ENCODE measurements around the gene ABHD12B.

DNA sequence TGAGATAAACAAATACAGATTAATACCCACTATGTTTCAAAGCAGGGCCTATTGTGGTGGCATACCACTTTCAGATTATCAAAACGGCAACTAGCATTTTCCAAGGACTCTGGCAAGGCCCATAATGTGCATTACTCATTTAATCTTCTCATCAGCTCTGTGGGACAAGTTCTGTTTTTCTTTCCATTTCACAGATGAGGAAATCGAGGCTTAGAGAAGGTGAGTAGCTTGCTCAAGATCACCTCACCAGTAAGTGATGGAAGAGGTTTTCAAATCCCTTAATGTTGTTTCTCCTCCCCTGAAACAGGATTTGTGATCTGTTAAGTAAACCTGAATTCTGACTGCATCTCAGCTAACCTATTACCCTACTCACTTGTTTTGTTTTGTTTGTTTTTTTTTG lies 76.4 kb downstream of the ABHD12B start:
- TF ChIP-seq, protein P1, sequence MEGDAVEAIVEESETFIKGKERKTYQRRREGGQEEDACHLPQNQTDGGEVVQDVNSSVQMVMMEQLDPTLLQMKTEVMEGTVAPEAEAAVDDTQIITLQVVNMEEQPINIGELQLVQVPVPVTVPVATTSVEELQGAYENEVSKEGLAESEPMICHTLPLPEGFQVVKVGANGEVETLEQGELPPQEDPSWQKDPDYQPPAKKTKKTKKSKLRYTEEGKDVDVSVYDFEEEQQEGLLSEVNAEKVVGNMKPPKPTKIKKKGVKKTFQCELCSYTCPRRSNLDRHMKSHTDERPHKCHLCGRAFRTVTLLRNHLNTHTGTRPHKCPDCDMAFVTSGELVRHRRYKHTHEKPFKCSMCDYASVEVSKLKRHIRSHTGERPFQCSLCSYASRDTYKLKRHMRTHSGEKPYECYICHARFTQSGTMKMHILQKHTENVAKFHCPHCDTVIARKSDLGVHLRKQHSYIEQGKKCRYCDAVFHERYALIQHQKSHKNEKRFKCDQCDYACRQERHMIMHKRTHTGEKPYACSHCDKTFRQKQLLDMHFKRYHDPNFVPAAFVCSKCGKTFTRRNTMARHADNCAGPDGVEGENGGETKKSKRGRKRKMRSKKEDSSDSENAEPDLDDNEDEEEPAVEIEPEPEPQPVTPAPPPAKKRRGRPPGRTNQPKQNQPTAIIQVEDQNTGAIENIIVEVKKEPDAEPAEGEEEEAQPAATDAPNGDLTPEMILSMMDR (conservative IDR thresholded peaks at IDR 0.05; ENCODE audit: low read depth, low read length): no peak
- TF ChIP-seq EZH2 (IDR thresholded peaks at IDR 0.05; ENCODE audit: borderline replicate concordance, low read depth, low read length, poor library complexity, severe bottlenecking): no peak

Data from A673 (cell line).